Neural crest cell (in vitro differentiated cells): ENCODE results near the gene RAB5IF. TPM values are rescaled to one million over a fixed set of nuclear protein-coding genes. Genes with fewer than 3 reads are reported as not detected.

Experiments
- DNase-seq: peaks from one replicate; pipeline ENCODE4 v3.0.0; 2021; ENCODE audit warnings: low read depth, mixed read lengths, low spot score
- H3K27ac Mint-ChIP-seq: one replicate; pipeline ENCODE4 v1.8.0; 2021; ENCODE audit warnings: mild to moderate bottlenecking, mixed read lengths; ENCODE audit not compliant: unreplicated experiment
- H3K27me3 Mint-ChIP-seq: 2 replicates; pipeline ENCODE4 v1.8.0; 2021; ENCODE audit warnings: low read depth, mild to moderate bottlenecking, mixed read lengths
- H3K36me3 Mint-ChIP-seq: 2 replicates; pipeline ENCODE4 v1.8.0; 2021; ENCODE audit warnings: low read depth, mild to moderate bottlenecking, mixed read lengths
- H3K4me1 Mint-ChIP-seq: 2 replicates; pipeline ENCODE4 v1.8.0; 2021; ENCODE audit warnings: mixed read lengths
- H3K4me3 Mint-ChIP-seq: one replicate; pipeline ENCODE4 v1.8.0; 2021; ENCODE audit warnings: mild to moderate bottlenecking, mixed read lengths
- H3K9me3 Mint-ChIP-seq: 2 replicates; pipeline ENCODE4 v1.8.0; 2021; ENCODE audit warnings: mixed read lengths
- total RNA-seq: library from RNA; stranded (reverse); gene quantifications from 2 replicates; pipeline ENCODE4 v1.2.1, GENCODE V29; 2021
- TF ChIP-seq, protein P1 (sequence below): fragments of 200-600 bp; sonication (generic); conservative IDR thresholded peaks from 2 replicates; pipeline ENCODE4 v1.5.0; 2021; ENCODE audit warnings: antibody characterized with exemption, mild to moderate bottlenecking

The RAB5IF gene
- total RNA-seq, 1 donor from 2014 or later, result 76.2 TPM

- Mint-ChIP-seq H3K4me3 (no peak overlapping the region), H3K27ac (peak overlapping the region; percentile 35), H3K4me1 (peaks cover 16% of the 10 kb centered on the region), H3K36me3 (no peaks in the 10 kb centered on the region), H3K9me3 (no peaks in the 10 kb centered on the region), H3K27me3 (no peaks in the 10 kb centered on the region)
- DNase-seq, result no peak
- TF ChIP-seq, protein P1, sequence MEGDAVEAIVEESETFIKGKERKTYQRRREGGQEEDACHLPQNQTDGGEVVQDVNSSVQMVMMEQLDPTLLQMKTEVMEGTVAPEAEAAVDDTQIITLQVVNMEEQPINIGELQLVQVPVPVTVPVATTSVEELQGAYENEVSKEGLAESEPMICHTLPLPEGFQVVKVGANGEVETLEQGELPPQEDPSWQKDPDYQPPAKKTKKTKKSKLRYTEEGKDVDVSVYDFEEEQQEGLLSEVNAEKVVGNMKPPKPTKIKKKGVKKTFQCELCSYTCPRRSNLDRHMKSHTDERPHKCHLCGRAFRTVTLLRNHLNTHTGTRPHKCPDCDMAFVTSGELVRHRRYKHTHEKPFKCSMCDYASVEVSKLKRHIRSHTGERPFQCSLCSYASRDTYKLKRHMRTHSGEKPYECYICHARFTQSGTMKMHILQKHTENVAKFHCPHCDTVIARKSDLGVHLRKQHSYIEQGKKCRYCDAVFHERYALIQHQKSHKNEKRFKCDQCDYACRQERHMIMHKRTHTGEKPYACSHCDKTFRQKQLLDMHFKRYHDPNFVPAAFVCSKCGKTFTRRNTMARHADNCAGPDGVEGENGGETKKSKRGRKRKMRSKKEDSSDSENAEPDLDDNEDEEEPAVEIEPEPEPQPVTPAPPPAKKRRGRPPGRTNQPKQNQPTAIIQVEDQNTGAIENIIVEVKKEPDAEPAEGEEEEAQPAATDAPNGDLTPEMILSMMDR, result no peak
Measured at GRCh38 chr20:36628076-36628475, 22.5 kb downstream of the RAB5IF start.

- Mint-ChIP-seq H3K4me3 (no peak overlapping the region), H3K27me3 (no peaks in the 10 kb centered on the region), H3K4me1 (peaks cover 10% of the 10 kb centered on the region), H3K36me3 (no peaks in the 10 kb centered on the region), H3K27ac (peak overlapping the region; percentile 93), H3K9me3 (no peaks in the 10 kb centered on the region)
- TF ChIP-seq, protein P1, result no peak
- no peak for DNase-seq
Measured at GRCh38 chr20:36629719-36630681, 24.4 kb downstream of the RAB5IF start.

- no peaks in the 10 kb centered on the region for H3K27me3 Mint-ChIP-seq
- no peak for DNase-seq
- H3K4me3 Mint-ChIP-seq, result no peak overlapping the region
- no peaks in the 10 kb centered on the region for H3K36me3 Mint-ChIP-seq
- TF ChIP-seq, protein P1, result no peak
- no peaks in the 10 kb centered on the region for H3K9me3 Mint-ChIP-seq
- H3K4me1 Mint-ChIP-seq, result peaks cover 10% of the 10 kb centered on the region
- H3K27ac Mint-ChIP-seq, result no peak overlapping the region
Measured at GRCh38 chr20:36631646-36632045, 26.1 kb downstream of the RAB5IF start.

DNA sequence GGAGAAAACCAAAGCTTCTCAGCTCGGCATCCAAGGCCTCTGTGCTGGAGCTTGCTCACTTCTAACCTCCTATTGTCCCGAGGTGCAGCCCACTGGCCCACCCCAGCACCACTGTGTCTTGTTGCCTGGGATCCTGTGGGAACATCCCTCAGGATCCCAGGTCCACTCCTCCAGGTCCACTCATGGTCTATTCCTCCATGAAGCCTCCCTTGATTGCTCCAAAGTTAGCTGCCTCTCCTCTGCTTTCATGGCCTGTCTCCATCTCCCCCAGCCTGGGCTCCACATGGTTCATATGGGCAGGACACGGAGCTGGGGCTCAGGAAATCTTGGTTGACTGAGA lies 26.5 kb downstream of the RAB5IF start:
- no peaks in the 10 kb centered on the region for H3K36me3 Mint-ChIP-seq
- TF ChIP-seq, protein P1, result no peak
- H3K4me1 Mint-ChIP-seq, result peaks cover 7% of the 10 kb centered on the region
- no peak overlapping the region for H3K27ac Mint-ChIP-seq
- no peaks in the 10 kb centered on the region for H3K9me3 Mint-ChIP-seq
- H3K4me3 Mint-ChIP-seq, result no peak overlapping the region
- H3K27me3 Mint-ChIP-seq, result no peaks in the 10 kb centered on the region
- DNase-seq, result no peak

DNA sequence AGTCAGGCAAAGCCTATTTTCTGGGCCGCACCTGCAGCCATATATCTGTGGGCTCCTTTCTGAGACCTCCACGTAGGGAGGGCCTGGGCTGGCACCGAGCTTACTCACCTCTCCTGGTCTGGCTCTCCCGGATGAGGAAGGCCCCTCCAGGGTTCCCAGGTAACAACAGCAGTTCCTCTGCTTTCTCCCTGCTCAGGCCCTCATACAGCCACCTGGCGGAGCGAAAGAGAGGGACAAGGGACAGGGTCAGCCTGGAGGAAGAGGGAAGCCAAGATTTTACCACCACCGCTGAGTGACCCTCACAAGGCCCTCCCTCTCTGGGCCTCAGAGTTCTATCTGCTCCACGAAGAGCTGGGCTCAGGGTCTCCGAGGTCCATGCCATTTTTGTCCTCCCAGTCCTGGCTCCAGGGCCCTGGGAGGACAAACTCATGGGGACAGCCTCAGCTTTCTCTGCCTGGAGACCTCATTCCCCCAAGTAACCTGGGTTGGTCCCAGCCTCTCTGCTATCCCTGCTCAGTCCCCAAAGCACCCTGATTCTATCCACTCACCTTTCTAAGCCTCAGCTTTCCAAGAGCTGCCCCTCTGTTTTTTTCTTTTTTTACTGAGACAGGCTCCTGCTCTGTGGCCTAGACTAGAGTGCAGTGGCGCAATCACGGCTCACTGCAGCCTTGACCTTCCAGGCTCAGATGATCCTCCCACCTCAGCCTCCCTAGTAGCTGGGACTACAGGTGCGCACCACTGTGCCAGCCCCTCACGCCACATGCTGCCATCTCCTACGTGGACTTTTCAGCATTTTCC lies 27.1 kb downstream of the RAB5IF start:
- DNase-seq, result no peak
- no peak overlapping the region for H3K4me3 Mint-ChIP-seq
- TF ChIP-seq, protein P1, result no peak
- no peaks in the 10 kb centered on the region for H3K27me3 Mint-ChIP-seq
- H3K9me3 Mint-ChIP-seq, result no peaks in the 10 kb centered on the region
- peaks cover 7% of the 10 kb centered on the region for H3K4me1 Mint-ChIP-seq
- no peaks in the 10 kb centered on the region for H3K36me3 Mint-ChIP-seq
- no peak overlapping the region for H3K27ac Mint-ChIP-seq
